ENCODE measurements around the gene TMEM260. TPM values are rescaled to one million over a fixed set of nuclear protein-coding genes. Genes with fewer than 3 reads are reported as not detected.
A peak's percentile ranks its signal among the peaks of the same experiment; 100 is the strongest.
"Not testable (repeated sequence)": the region's sequence is repeated elsewhere in the genome, so short reads cannot be mapped to it uniquely, and the experiment has no call there.

TMEM260 gene
- total RNA-seq, 1 donor from 2014 or later, result 20.6 TPM

GRCh38 chr14:56664811-56665421 is 85.3 kb downstream of the TMEM260 start:
- no peak for DNase-seq (ENCODE audit: low read depth)
- FAIRE-seq, result no peak
- Mint-ChIP-seq H3K4me3 (ENCODE audit: unreplicated experiment) (no peak overlapping the region), H3K27me3 (ENCODE audit: low read depth, unreplicated experiment) (peaks cover 2% of the 10 kb centered on the region), H3K9me3 (ENCODE audit: unreplicated experiment) (peaks cover 15% of the 10 kb centered on the region), H3K36me3 (ENCODE audit: low read depth, unreplicated experiment) (peaks cover 7% of the 10 kb centered on the region), H3K27ac (ENCODE audit: unreplicated experiment) (peak overlapping the region; percentile 79), H3K4me1 (ENCODE audit: low read depth, unreplicated experiment) (peaks cover 24% of the 10 kb centered on the region)
- Histone ChIP-seq H3K79me2 (ENCODE audit: insufficient read depth, low read length) (no peaks in the 10 kb centered on the region), H3K27me3 (ENCODE audit: insufficient read depth, low read length) (no peaks in the 10 kb centered on the region), H3K27ac (ENCODE audit: low read depth, low read length) (no peak overlapping the region), H3K4me3 (ENCODE audit: insufficient read depth, low read depth, low read length) (no peak overlapping the region), H3K36me3 (ENCODE audit: insufficient read depth, low read length) (no peaks in the 10 kb centered on the region), H3K4me1 (ENCODE audit: insufficient read depth, low read length) (peaks cover 3% of the 10 kb centered on the region), H3K9me3 (ENCODE audit: insufficient read depth, low read depth, low read length) (no peaks in the 10 kb centered on the region), H3K9ac (ENCODE audit: low read length) (no peak overlapping the region), H3K4me2 (ENCODE audit: low read length) (no peak overlapping the region), H2AFZ (ENCODE audit: low read depth, low read length) (no peak overlapping the region), H4K20me1 (ENCODE audit: insufficient read depth, low read length) (no peaks in the 10 kb centered on the region)
- TF ChIP-seq CTCF (IDR thresholded peaks at IDR 0.05; ENCODE audit: insufficient read depth, low read depth, low read length) (no peak), EZH2 (IDR thresholded peaks at IDR 0.05; ENCODE audit: insufficient read depth, low read length) (no peak)

GRCh38 chr14:56666294-56666693 is 86.7 kb downstream of the TMEM260 start:
- Histone ChIP-seq H3K4me3 (ENCODE audit: insufficient read depth, low read depth, low read length) (no peak overlapping the region), H4K20me1 (ENCODE audit: insufficient read depth, low read length) (no peaks in the 10 kb centered on the region), H3K27me3 (ENCODE audit: insufficient read depth, low read length) (no peaks in the 10 kb centered on the region), H3K36me3 (ENCODE audit: insufficient read depth, low read length) (no peaks in the 10 kb centered on the region), H3K27ac (ENCODE audit: low read depth, low read length) (no peak overlapping the region), H3K9ac (ENCODE audit: low read length) (no peak overlapping the region), H3K4me2 (ENCODE audit: low read length) (peak overlapping the region; percentile 28), H2AFZ (ENCODE audit: low read depth, low read length) (no peak overlapping the region), H3K9me3 (ENCODE audit: insufficient read depth, low read depth, low read length) (no peaks in the 10 kb centered on the region), H3K79me2 (ENCODE audit: insufficient read depth, low read length) (no peaks in the 10 kb centered on the region), H3K4me1 (ENCODE audit: insufficient read depth, low read length) (peaks cover 3% of the 10 kb centered on the region)
- FAIRE-seq, result no peak
- Mint-ChIP-seq H3K4me3 (ENCODE audit: unreplicated experiment) (no peak overlapping the region), H3K4me1 (ENCODE audit: low read depth, unreplicated experiment) (peaks cover 18% of the 10 kb centered on the region), H3K27ac (ENCODE audit: unreplicated experiment) (peak overlapping the region; percentile 91), H3K9me3 (ENCODE audit: unreplicated experiment) (peaks cover 15% of the 10 kb centered on the region), H3K36me3 (ENCODE audit: low read depth, unreplicated experiment) (peaks cover 7% of the 10 kb centered on the region), H3K27me3 (ENCODE audit: low read depth, unreplicated experiment) (peaks cover 2% of the 10 kb centered on the region)
- TF ChIP-seq CTCF (IDR thresholded peaks at IDR 0.05; ENCODE audit: insufficient read depth, low read depth, low read length) (no peak), EZH2 (IDR thresholded peaks at IDR 0.05; ENCODE audit: insufficient read depth, low read length) (no peak)
- no peak for DNase-seq (ENCODE audit: low read depth)

- Mint-ChIP-seq H3K4me1 (ENCODE audit: low read depth, unreplicated experiment) (peaks cover 15% of the 10 kb centered on the region), H3K27me3 (ENCODE audit: low read depth, unreplicated experiment) (peaks cover 2% of the 10 kb centered on the region), H3K36me3 (ENCODE audit: low read depth, unreplicated experiment) (peaks cover 7% of the 10 kb centered on the region), H3K4me3 (ENCODE audit: unreplicated experiment) (no peak overlapping the region), H3K9me3 (ENCODE audit: unreplicated experiment) (peaks cover 15% of the 10 kb centered on the region), H3K27ac (ENCODE audit: unreplicated experiment) (peak overlapping the region; percentile 91)
- peaks cover 3% of the 10 kb centered on the region for H3K4me1 ChIP-seq (ENCODE audit: insufficient read depth, low read length)
- FAIRE-seq (no peak), DNase-seq (ENCODE audit: low read depth) (peak; percentile 76)
- no peaks in the 10 kb centered on the region for H3K79me2 ChIP-seq (ENCODE audit: insufficient read depth, low read length)
- H3K4me3 ChIP-seq (ENCODE audit: insufficient read depth, low read depth, low read length), result no peak overlapping the region
- H2AFZ ChIP-seq (ENCODE audit: low read depth, low read length), result no peak overlapping the region
- H3K9ac ChIP-seq (ENCODE audit: low read length), result no peak overlapping the region
- no peak for TF ChIP-seq EZH2 (IDR thresholded peaks at IDR 0.05; ENCODE audit: insufficient read depth, low read length)
- TF ChIP-seq CTCF (IDR thresholded peaks at IDR 0.05; ENCODE audit: insufficient read depth, low read depth, low read length), result no peak
- peak overlapping the region; percentile 28 for H3K4me2 ChIP-seq (ENCODE audit: low read length)
- no peaks in the 10 kb centered on the region for H3K9me3 ChIP-seq (ENCODE audit: insufficient read depth, low read depth, low read length)
- H3K36me3 ChIP-seq (ENCODE audit: insufficient read depth, low read length), result no peaks in the 10 kb centered on the region
- H3K27me3 ChIP-seq (ENCODE audit: insufficient read depth, low read length), result no peaks in the 10 kb centered on the region
- H4K20me1 ChIP-seq (ENCODE audit: insufficient read depth, low read length), result no peaks in the 10 kb centered on the region
- H3K27ac ChIP-seq (ENCODE audit: low read depth, low read length), result no peak overlapping the region
Measured at GRCh38 chr14:56666716-56667115, 87.1 kb downstream of the TMEM260 start.

- Mint-ChIP-seq H3K4me1 (ENCODE audit: low read depth, unreplicated experiment) (peaks cover 14% of the 10 kb centered on the region), H3K9me3 (ENCODE audit: unreplicated experiment) (peaks cover 15% of the 10 kb centered on the region)
- H3K4me1 ChIP-seq (ENCODE audit: insufficient read depth, low read length); H3K27ac Mint-ChIP-seq (ENCODE audit: unreplicated experiment); H3K9ac ChIP-seq (ENCODE audit: low read length); H3K9me3 ChIP-seq (ENCODE audit: insufficient read depth, low read depth, low read length); H3K4me3 Mint-ChIP-seq (ENCODE audit: unreplicated experiment); H2AFZ ChIP-seq (ENCODE audit: low read depth, low read length); H3K27me3 Mint-ChIP-seq (ENCODE audit: low read depth, unreplicated experiment); H3K36me3 Mint-ChIP-seq (ENCODE audit: low read depth, unreplicated experiment); H3K36me3 ChIP-seq (ENCODE audit: insufficient read depth, low read length); H3K79me2 ChIP-seq (ENCODE audit: insufficient read depth, low read length); H3K4me3 ChIP-seq (ENCODE audit: insufficient read depth, low read depth, low read length); H3K27me3 ChIP-seq (ENCODE audit: insufficient read depth, low read length); H4K20me1 ChIP-seq (ENCODE audit: insufficient read depth, low read length); DNase-seq (ENCODE audit: low read depth); H3K4me2 ChIP-seq (ENCODE audit: low read length); FAIRE-seq; H3K27ac ChIP-seq (ENCODE audit: low read depth, low read length): not testable (repeated sequence)
Measured at GRCh38 chr14:56667290-56667689, 87.7 kb downstream of the TMEM260 start.
